GM12878 (cell line): ENCODE data around the gene CDC7. TPM values are rescaled to one million over a fixed set of nuclear protein-coding genes. Genes with fewer than 3 reads are reported as not detected.

ENCODE experiments used
- ATAC-seq: fragments of 200-7000 bp; cut with Tn5 transposase; 3 replicates; pipeline ENCODE4 v1.9.1; 2020; ENCODE audit warnings: mild to moderate bottlenecking, moderate library complexity
- BruUV-seq: library from RNA; stranded (reverse); fragments of 400-500 nt; replicated peaks from 2 replicates; lab custom pipeline; 2021; lab: Mats Ljungman, UMichigan
- CTCF ChIA-PET: fragments of 300-600 bp; sonication (Branson Sonifier 250); formaldehyde crosslinking; extraction: SDS; loops from one replicate; lab custom pipeline; 2021; ENCODE audit warnings: inconsistent platforms; lab: Yijun Ruan, JAX
- POLR2A ChIA-PET: fragments of 350-600 bp; formaldehyde crosslinking; extraction: SDS; loops from one replicate; lab custom pipeline; 2021; ENCODE audit warnings: inconsistent platforms; lab: Charles Lee
- RAD21 ChIA-PET: fragments of 300-600 bp; sonication (Branson Sonifier 250); formaldehyde crosslinking; loops from one replicate; lab custom pipeline; 2023; ENCODE audit warnings: antibody characterized with exemption; ENCODE audit not compliant: unreplicated experiment; lab: Charles Lee
- SMC1A ChIA-PET: fragments of 300-600 bp; sonication (Branson Sonifier 250); formaldehyde crosslinking; loops from one replicate; lab custom pipeline; 2023; ENCODE audit not compliant: unreplicated experiment, uncharacterized antibody; lab: Charles Lee
- DNase-seq: peaks from one replicate; pipeline ENCODE4 v3.0.0-alpha.2; 2011; ENCODE audit warnings: low read depth, low spot score
- FAIRE-seq: peaks from 3 replicates; lab custom pipeline; 2011; peaks lifted over from hg19 to GRCh38; lab: Jason Lieb, UNC
- H2AFZ ChIP-seq: 2 replicates; pipeline ENCODE4 v1.6.0; 2011; ENCODE audit warnings: low read depth, low read length, control low read depth; ENCODE audit not compliant: control insufficient read depth
- H3K27ac ChIP-seq: 2 replicates; pipeline ENCODE4 v1.5.1; 2011; ENCODE audit warnings: control low read depth; ENCODE audit not compliant: control insufficient read depth, insufficient read depth
- H3K27me3 ChIP-seq, 2 experiments: replicated peaks in 1 of 2; 2 replicates each; pipeline versions ENCODE4 v1.6.0 to v1.6.1; 2011; ENCODE audit warnings: low read length in 1 of 2; ENCODE audit not compliant: control insufficient read depth in 2 of 2, insufficient read depth in 2 of 2
- H3K36me3 ChIP-seq, 2 experiments: 2 replicates each; pipeline ENCODE4 v1.5.1; 2011; ENCODE audit warnings: low read length in 1 of 2; ENCODE audit not compliant: control insufficient read depth in 2 of 2, insufficient read depth in 2 of 2
- H3K4me1 ChIP-seq: 2 replicates; pipeline ENCODE4 v1.6.1; 2011; ENCODE audit warnings: mild to moderate bottlenecking, low read length, moderate library complexity, mixed read lengths; ENCODE audit not compliant: control insufficient read depth, insufficient read depth
- H3K4me2 ChIP-seq: 2 replicates; pipeline ENCODE4 v1.6.0; 2011; ENCODE audit warnings: control low read depth; ENCODE audit not compliant: control insufficient read depth, insufficient read depth
- H3K4me3 ChIP-seq: fragments of 200-600 bp; sonication (generic); 2 replicates; pipeline ENCODE4 v1.5.1; 2016
- H3K79me2 ChIP-seq: 2 replicates; pipeline ENCODE4 v1.6.0; 2011; ENCODE audit warnings: low read length; ENCODE audit not compliant: control insufficient read depth, insufficient read depth
- H3K9ac ChIP-seq: 2 replicates; pipeline ENCODE4 v1.8.0; 2011; ENCODE audit warnings: low read length, control low read depth, mixed read lengths; ENCODE audit not compliant: control insufficient read depth, insufficient read depth
- H3K9me3 ChIP-seq: replicated peaks from 3 replicates; pipeline ENCODE4 v1.5.1; 2011; ENCODE audit warnings: mild to moderate bottlenecking, low read length; ENCODE audit not compliant: control insufficient read depth, insufficient read depth
- H4K20me1 ChIP-seq: 2 replicates; pipeline ENCODE4 v1.6.0; 2011; ENCODE audit not compliant: control insufficient read depth, insufficient read depth
- CUX1 ChIP-seq: IDR thresholded peaks from 2 replicates; pipeline ENCODE4 v1.6.1; 2012; ENCODE audit warnings: improper control_type of control experiment, low read depth, low read length; ENCODE audit not compliant: insufficient replicate concordance
- HDGF ChIP-seq: fragments of 450-650 bp; IDR thresholded peaks from 2 replicates; pipeline ENCODE4 v1.6.1; 2016; ENCODE audit warnings: antibody characterized with exemption
- IKZF2 ChIP-seq, 2 experiments: fragments of 450-650 bp; IDR thresholded peaks; 2 replicates each; pipeline ENCODE4 v1.6.1; 2017; ENCODE audit warnings: mild to moderate bottlenecking in 2 of 2, moderate library complexity in 2 of 2
- REST ChIP-seq: IDR thresholded peaks from 2 replicates; pipeline ENCODE4 v1.6.1; 2012; ENCODE audit warnings: mild to moderate bottlenecking, low read depth, low read length
- TCF12 ChIP-seq: IDR thresholded peaks from 2 replicates; pipeline ENCODE4 v1.6.1; 2011; ENCODE audit warnings: low read depth, mild to moderate bottlenecking, low read length
- USF1 ChIP-seq: IDR thresholded peaks from 2 replicates; pipeline ENCODE4 v1.6.1; 2011; ENCODE audit warnings: borderline replicate concordance, low read depth, mild to moderate bottlenecking, moderate library complexity, mixed read lengths, low read length; ENCODE audit not compliant: insufficient read depth; ENCODE audit errors: extremely low read length
- ZNF217 ChIP-seq: fragments of 450-650 bp; IDR thresholded peaks from 2 replicates; pipeline ENCODE4 v1.6.1; 2017; ENCODE audit warnings: antibody characterized with exemption, mild to moderate bottlenecking
- WGBS: methylation state at CpG from one replicate; pipeline ENCODE4 v1.1.6; 2016; ENCODE audit warnings: low lambda C conversion rate; ENCODE audit not compliant: insufficient replicate concordance, insufficient coverage; ENCODE audit errors: missing lambda C conversion rate; 5-methylcytosine and 5-hydroxymethylcytosine counted together
- in situ Hi-C: fragments of 300-500 bp; cut with MboI; formaldehyde crosslinking; loops from 9 replicates; pipeline ENCODE4 v1.14.3; 2018; ENCODE audit warnings: mixed read lengths
- intact Hi-C: fragments of 100-400 bp; cut with micrococcal nuclease; formaldehyde crosslinking; loops from one replicate; pipeline ENCODE4 v1.14.2; 2022; ENCODE audit not compliant: unreplicated experiment
- polyA plus RNA-seq, 11 experiments: library from polyadenylated mRNA; depleted of rRNA in 4 of 11; unstranded in 6 of 11; stranded (reverse) in 5 of 11; fragments of >200 nt; fragmentation: Nextera tagmentation in 4 of 11; fragmentation: Illumina TruSeq in 1 of 11; extraction: Ambion mirVana in 4 of 11; extraction: Trizol in 1 of 11; gene quantifications; 1 replicate in 1 of 11; 2 replicates in 10 of 11; pipeline versions ENCODE4 v1.2.1 to v1.2.3, GENCODE V29; 2011 to 2016; ENCODE audit warnings: inconsistent platforms in 2 of 11, missing spikeins in 2 of 11, low read depth in 1 of 11
- total RNA-seq, 4 experiments: library from RNA; depleted of rRNA in 3 of 4; stranded (reverse); fragments of >200 nt in 3 of 4; fragmentation: Illumina TruSeq in 1 of 4; extraction: Trizol in 1 of 4; gene quantifications; 2 replicates each; pipeline versions ENCODE4 v1.2.1 to v1.2.3, GENCODE V29; 2013 to 2021

Gene CDC7
- total and polyA plus RNA-seq, 10 of the 15 experiments (the other 5 are each of a cell fraction or from before 2014, with no cell fraction given) = 14.9 to 37.8 (median 26.0) TPM

- in situ Hi-C loops = no loop called here
- no peaks in the 10 kb centered on the region for H3K9me3 ChIP-seq
- ChIA-PET POLR2A (no interaction called here), SMC1A (no interaction called here), CTCF (no interaction called here), RAD21 (no interaction called here)
- no peak overlapping the region for H3K9ac ChIP-seq
- H3K4me3 ChIP-seq = no peak overlapping the region
- WGBS = 0% methylated on average over 1 of the region's 1 CpG
- no peaks in the 10 kb centered on the region for H3K27me3 ChIP-seq
- TF ChIP-seq ZNF217 = no peak
- H4K20me1 ChIP-seq = no peaks in the 10 kb centered on the region
- BruUV-seq = no TSS peak
- no peak for DNase-seq
- no peak for FAIRE-seq
- H2AFZ ChIP-seq = no peak overlapping the region
- H3K4me2 ChIP-seq = no peak overlapping the region
- ATAC-seq = no peak
- H3K36me3 ChIP-seq = no peaks in the 10 kb centered on the region
- no peaks in the 10 kb centered on the region for H3K4me1 ChIP-seq
- intact Hi-C loops = no loop called here
- H3K79me2 ChIP-seq = no peaks in the 10 kb centered on the region
- no peak overlapping the region for H3K27ac ChIP-seq
Measured at GRCh38 chr1:91490501-91490900, 10.2 kb upstream of the CDC7 start.

- WGBS = 63% methylated on average over 2 of the region's 2 CpGs
- Histone ChIP-seq H3K4me1 (no peaks in the 10 kb centered on the region), H3K9ac (no peak overlapping the region), H2AFZ (no peak overlapping the region), H3K79me2 (peaks cover 21% of the 10 kb centered on the region), H3K36me3 (no peaks in the 10 kb centered on the region), H4K20me1 (no peaks in the 10 kb centered on the region), H3K27me3 (no peaks in the 10 kb centered on the region), H3K4me2 (no peak overlapping the region), H3K27ac (no peak overlapping the region), H3K9me3 (no peaks in the 10 kb centered on the region), H3K4me3 (no peak overlapping the region)
- BruUV-seq = no TSS peak
- FAIRE-seq (no peak), ATAC-seq (no peak), DNase-seq (no peak)
- POLR2A ChIA-PET = no interaction called here
- intact Hi-C loops (no loop called here), in situ Hi-C loops (no loop called here)
- CTCF ChIA-PET = interaction anchor here (0.7 kb wide), 1 partner anchor 26 kb away, joined by 3 read pairs; no protein-coding TSS in a partner anchor
- RAD21 ChIA-PET = no interaction called here
- SMC1A ChIA-PET = no interaction called here
- no peak for TF ChIP-seq IKZF2 (IDR thresholded peaks at IDR 0.05)
- TF ChIP-seq TCF12 = no peak
- TF ChIP-seq REST = no peak
- TF ChIP-seq CUX1 = no peak
- no peak for TF ChIP-seq USF1
- TF ChIP-seq HDGF = no peak
Measured at GRCh38 chr1:91498035-91498434, 2.6 kb upstream of the CDC7 start.
